ENCODE results near the gene OAF.

Gene OAF

GRCh38 chr11:120170741-120171261 is 40.0 kb upstream of the OAF start:
- in situ Hi-C loops (cut with HindIII; ENCODE audit: low sequenced_read_pairs) = no loop called here
- no peak overlapping the region for H3K4me3 ChIP-seq (ENCODE audit: low read depth, low read length)
- no peak for TF ChIP-seq CTCF (IDR thresholded peaks at IDR 0.05; ENCODE audit: low read depth, low read length, missing control alignments)
- no peak for DNase-seq (ENCODE audit: low read depth)

- TF ChIP-seq CTCF (IDR thresholded peaks at IDR 0.05; ENCODE audit: low read depth, low read length, missing control alignments) = peak; percentile 76
- peak; percentile 31 for DNase-seq (ENCODE audit: low read depth)
- no peak overlapping the region for H3K4me3 ChIP-seq (ENCODE audit: low read depth, low read length)
- in situ Hi-C loops (cut with HindIII; ENCODE audit: low sequenced_read_pairs) = no loop called here
These were observed 38.5 kb upstream of the OAF start for GRCh38 chr11:120172054-120172911.

- in situ Hi-C loops (cut with HindIII; ENCODE audit: low sequenced_read_pairs) = no loop called here
- no peak for DNase-seq (ENCODE audit: low read depth)
- no peak for TF ChIP-seq CTCF (IDR thresholded peaks at IDR 0.05; ENCODE audit: low read depth, low read length, missing control alignments)
- no peak overlapping the region for H3K4me3 ChIP-seq (ENCODE audit: low read depth, low read length)
These were observed 37.7 kb upstream of the OAF start for GRCh38 chr11:120173019-120173705.

- no peak overlapping the region for H3K4me3 ChIP-seq (ENCODE audit: low read depth, low read length)
- in situ Hi-C loops (cut with HindIII; ENCODE audit: low sequenced_read_pairs) = no loop called here
- TF ChIP-seq CTCF (IDR thresholded peaks at IDR 0.05; ENCODE audit: low read depth, low read length, missing control alignments) = no peak
- DNase-seq (ENCODE audit: low read depth) = no peak
These were observed 37.0 kb upstream of the OAF start for GRCh38 chr11:120173807-120174206.

GRCh38 chr11:120174866-120175265 is 36.0 kb upstream of the OAF start:
- in situ Hi-C loops (cut with HindIII; ENCODE audit: low sequenced_read_pairs) = no loop called here
- no peak for DNase-seq (ENCODE audit: low read depth)
- TF ChIP-seq CTCF (IDR thresholded peaks at IDR 0.05; ENCODE audit: low read depth, low read length, missing control alignments) = no peak
- no peak overlapping the region for H3K4me3 ChIP-seq (ENCODE audit: low read depth, low read length)

GRCh38 chr11:120178561-120179056 is 32.2 kb upstream of the OAF start:
- TF ChIP-seq CTCF (IDR thresholded peaks at IDR 0.05; ENCODE audit: low read depth, low read length, missing control alignments) = no peak
- in situ Hi-C loops (cut with HindIII; ENCODE audit: low sequenced_read_pairs) = no loop called here
- DNase-seq (ENCODE audit: low read depth) = no peak
- H3K4me3 ChIP-seq (ENCODE audit: low read depth, low read length) = no peak overlapping the region

Measured in astrocyte of the cerebellum (primary cell).